ENCODE data around the gene LACTBL1.

Gene LACTBL1

DNA sequence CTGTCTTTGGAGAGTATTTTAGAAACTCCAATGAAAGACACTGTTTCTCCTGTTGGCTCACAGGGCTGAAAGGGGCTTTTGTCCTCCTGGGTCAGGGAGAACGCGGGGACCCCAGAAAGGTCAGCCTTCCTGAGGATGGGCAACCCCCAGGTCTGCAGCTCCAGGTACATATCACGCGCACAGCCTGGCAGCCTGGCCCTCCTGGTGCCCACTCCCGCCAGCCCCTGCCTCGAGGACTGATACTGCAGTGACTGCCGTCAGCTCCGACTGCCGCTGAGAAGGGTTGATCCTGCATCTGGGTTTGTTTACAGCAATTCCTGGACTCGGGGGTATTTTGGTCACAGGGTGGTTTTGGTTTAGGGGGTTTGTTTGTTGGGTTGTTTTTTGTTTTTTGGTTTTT, 58.5 kb downstream of the LACTBL1 start:
- Histone ChIP-seq H3K27ac (ENCODE audit: low read depth, low read length) (no peak overlapping the region), H3K4me2 (ENCODE audit: low read depth, low read length, poor library complexity, severe bottlenecking) (no peak overlapping the region), H3K79me2 (ENCODE audit: insufficient read depth, low read length) (no peaks in the 10 kb centered on the region)

DNA sequence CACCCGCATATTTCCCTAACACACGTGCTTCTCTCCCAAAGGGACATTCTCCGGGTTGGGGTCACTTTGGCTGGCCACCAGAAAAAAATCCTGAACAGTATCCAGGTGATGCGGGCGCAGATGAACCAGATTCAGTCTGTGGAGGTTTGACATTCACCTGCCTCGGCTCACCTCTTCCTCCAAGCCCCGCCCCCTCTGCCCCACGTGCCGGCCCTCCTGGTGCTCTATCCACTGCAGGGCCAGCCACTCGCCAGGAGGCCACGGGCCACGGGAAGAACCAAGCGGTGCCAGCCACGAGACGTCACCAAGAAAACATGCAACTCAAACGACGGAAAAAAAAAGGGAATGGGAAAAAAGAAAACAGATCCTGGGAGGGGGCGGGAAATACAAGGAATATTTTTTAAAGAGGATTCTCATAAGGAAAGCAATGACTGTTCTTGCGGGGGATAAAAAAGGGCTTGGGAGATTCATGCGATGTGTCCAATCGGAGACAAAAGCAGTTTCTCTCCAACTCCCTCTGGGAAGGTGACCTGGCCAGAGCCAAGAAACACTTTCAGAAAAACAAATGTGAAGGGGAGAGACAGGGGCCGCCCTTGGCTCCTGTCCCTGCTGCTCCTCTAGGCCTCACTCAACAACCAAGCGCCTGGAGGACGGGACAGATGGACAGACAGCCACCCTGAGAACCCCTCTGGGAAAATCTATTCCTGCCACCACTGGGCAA, 59.1 kb downstream of the LACTBL1 start:
- no peaks in the 10 kb centered on the region for H3F3A ChIP-seq (ENCODE audit: insufficient read depth)
- H3K4me3 ChIP-seq (ENCODE audit: insufficient read depth, low read length, poor library complexity, severe bottlenecking): no peak overlapping the region
- TF ChIP-seq EZH2phosphoT487 (conservative IDR thresholded peaks at IDR 0.05; ENCODE audit: low read length): no peak
- TF ChIP-seq, protein P1, sequence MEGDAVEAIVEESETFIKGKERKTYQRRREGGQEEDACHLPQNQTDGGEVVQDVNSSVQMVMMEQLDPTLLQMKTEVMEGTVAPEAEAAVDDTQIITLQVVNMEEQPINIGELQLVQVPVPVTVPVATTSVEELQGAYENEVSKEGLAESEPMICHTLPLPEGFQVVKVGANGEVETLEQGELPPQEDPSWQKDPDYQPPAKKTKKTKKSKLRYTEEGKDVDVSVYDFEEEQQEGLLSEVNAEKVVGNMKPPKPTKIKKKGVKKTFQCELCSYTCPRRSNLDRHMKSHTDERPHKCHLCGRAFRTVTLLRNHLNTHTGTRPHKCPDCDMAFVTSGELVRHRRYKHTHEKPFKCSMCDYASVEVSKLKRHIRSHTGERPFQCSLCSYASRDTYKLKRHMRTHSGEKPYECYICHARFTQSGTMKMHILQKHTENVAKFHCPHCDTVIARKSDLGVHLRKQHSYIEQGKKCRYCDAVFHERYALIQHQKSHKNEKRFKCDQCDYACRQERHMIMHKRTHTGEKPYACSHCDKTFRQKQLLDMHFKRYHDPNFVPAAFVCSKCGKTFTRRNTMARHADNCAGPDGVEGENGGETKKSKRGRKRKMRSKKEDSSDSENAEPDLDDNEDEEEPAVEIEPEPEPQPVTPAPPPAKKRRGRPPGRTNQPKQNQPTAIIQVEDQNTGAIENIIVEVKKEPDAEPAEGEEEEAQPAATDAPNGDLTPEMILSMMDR (IDR thresholded peaks at IDR 0.05; ENCODE audit: insufficient read depth, low read length, poor library complexity, severe bottlenecking): no peak
- H3K27me3 ChIP-seq (ENCODE audit: low read length): no peaks in the 10 kb centered on the region
- no peaks in the 10 kb centered on the region for H4K20me1 ChIP-seq (ENCODE audit: low read depth, low read length)
- no peaks in the 10 kb centered on the region for H3K79me2 ChIP-seq (ENCODE audit: insufficient read depth, low read length)
- H3K4me2 ChIP-seq (ENCODE audit: low read depth, low read length, poor library complexity, severe bottlenecking): no peak overlapping the region
- H3K27ac ChIP-seq (ENCODE audit: low read depth, low read length): no peak overlapping the region
- H3K9me3 ChIP-seq (ENCODE audit: insufficient read depth, low read length): no peaks in the 10 kb centered on the region
- H3K9me2 ChIP-seq (replicated peaks; ENCODE audit: insufficient read depth, low read length): no peaks in the 10 kb centered on the region
- H3K9ac ChIP-seq (ENCODE audit: low read length): no peak overlapping the region
- no peak overlapping the region for H2AFZ ChIP-seq (ENCODE audit: low read depth, low read length, severe bottlenecking)
- H3K36me3 ChIP-seq (ENCODE audit: low read length): no peaks in the 10 kb centered on the region

More for the DNA sequence above, 58.5 kb downstream of the LACTBL1 start:
- Histone ChIP-seq H3K9me2 (replicated peaks; ENCODE audit: insufficient read depth, low read length) (no peaks in the 10 kb centered on the region), H3K36me3 (ENCODE audit: low read length) (no peaks in the 10 kb centered on the region), H3F3A (ENCODE audit: insufficient read depth) (no peaks in the 10 kb centered on the region), H3K4me3 (ENCODE audit: insufficient read depth, low read length, poor library complexity, severe bottlenecking) (no peak overlapping the region), H4K20me1 (ENCODE audit: low read depth, low read length) (no peaks in the 10 kb centered on the region), H3K9me3 (ENCODE audit: insufficient read depth, low read length) (no peaks in the 10 kb centered on the region), H3K27me3 (ENCODE audit: low read length) (no peaks in the 10 kb centered on the region), H2AFZ (ENCODE audit: low read depth, low read length, severe bottlenecking) (no peak overlapping the region), H3K9ac (ENCODE audit: low read length) (no peak overlapping the region)
- TF ChIP-seq, protein P1 (IDR thresholded peaks at IDR 0.05; ENCODE audit: insufficient read depth, low read length, poor library complexity, severe bottlenecking): no peak
- TF ChIP-seq EZH2phosphoT487 (conservative IDR thresholded peaks at IDR 0.05; ENCODE audit: low read length): no peak

DNA sequence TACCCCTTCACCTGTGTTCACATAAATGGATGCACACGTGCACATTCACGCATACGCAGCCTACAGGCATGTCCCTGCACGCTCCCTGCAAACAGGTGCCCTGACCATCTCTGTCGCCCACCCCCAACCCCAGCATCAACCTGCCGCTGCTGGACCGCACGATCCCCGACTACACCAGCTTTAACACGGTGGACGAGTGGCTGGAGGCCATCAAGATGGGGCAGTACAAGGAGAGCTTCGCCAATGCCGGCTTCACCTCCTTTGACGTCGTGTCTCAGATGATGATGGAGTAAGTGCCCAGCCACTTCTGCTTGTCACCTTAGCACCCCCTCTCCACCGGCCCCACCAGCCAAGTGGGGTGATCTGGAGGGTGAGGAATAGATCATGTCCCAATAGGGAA, 60.4 kb downstream of the LACTBL1 start:
- H3K79me2 ChIP-seq (ENCODE audit: insufficient read depth, low read length): no peaks in the 10 kb centered on the region
- H3K27me3 ChIP-seq (ENCODE audit: low read length): no peaks in the 10 kb centered on the region
- TF ChIP-seq, protein P1 (IDR thresholded peaks at IDR 0.05; ENCODE audit: insufficient read depth, low read length, poor library complexity, severe bottlenecking): no peak
- TF ChIP-seq EZH2phosphoT487 (conservative IDR thresholded peaks at IDR 0.05; ENCODE audit: low read length): no peak
- no peak overlapping the region for H3K4me3 ChIP-seq (ENCODE audit: insufficient read depth, low read length, poor library complexity, severe bottlenecking)
- H3F3A ChIP-seq (ENCODE audit: insufficient read depth): no peaks in the 10 kb centered on the region
- H3K9me3 ChIP-seq (ENCODE audit: insufficient read depth, low read length): no peaks in the 10 kb centered on the region
- H3K9me2 ChIP-seq (replicated peaks; ENCODE audit: insufficient read depth, low read length): no peaks in the 10 kb centered on the region
- H4K20me1 ChIP-seq (ENCODE audit: low read depth, low read length): no peaks in the 10 kb centered on the region
- H3K4me2 ChIP-seq (ENCODE audit: low read depth, low read length, poor library complexity, severe bottlenecking): no peak overlapping the region
- no peak overlapping the region for H3K27ac ChIP-seq (ENCODE audit: low read depth, low read length)
- no peaks in the 10 kb centered on the region for H3K36me3 ChIP-seq (ENCODE audit: low read length)
- H3K9ac ChIP-seq (ENCODE audit: low read length): no peak overlapping the region
- no peak overlapping the region for H2AFZ ChIP-seq (ENCODE audit: low read depth, low read length, severe bottlenecking)

All from SU-DHL-6 (cell line).